HEK293 (cell line): ENCODE data around the gene GTF2H4.

ENCODE experiments used
- CTCF ChIA-PET: fragments of 350-600 bp; formaldehyde crosslinking; extraction: SDS; loops from one replicate; lab custom pipeline; 2021; ENCODE audit warnings: antibody characterized with exemption; lab: Yijun Ruan, JAX
- POLR2A ChIA-PET: fragments of 300-600 bp; formaldehyde crosslinking; extraction: SDS; loops from one replicate; lab custom pipeline; 2020; ENCODE audit warnings: antibody characterized with exemption, inconsistent platforms; lab: Yijun Ruan, JAX
- H3K27ac ChIP-seq: fragments of 200-500 bp; sonication (Bioruptor generic); 2 replicates; pipeline ENCODE4 v1.5.1; 2014; ENCODE audit warnings: low read depth, low read length, control low read depth, inconsistent platforms; ENCODE audit errors: extremely low read depth
- H3K36me3 ChIP-seq, 2 experiments: fragments of 200-500 bp in 1 of 2; sonication (Bioruptor generic) in 1 of 2; 1 replicate in 1 of 2; 2 replicates in 1 of 2; pipeline ENCODE4 v1.5.1; 2014 to 2017; ENCODE audit warnings: inconsistent platforms in 2 of 2, low read length in 2 of 2; ENCODE audit not compliant: control insufficient read depth in 2 of 2, insufficient read depth in 1 of 2
- H3K4me1 ChIP-seq: fragments of 200-500 bp; sonication (Bioruptor generic); 2 replicates; pipeline ENCODE4 v1.5.1; 2014; ENCODE audit warnings: mild to moderate bottlenecking, low read length, inconsistent platforms; ENCODE audit not compliant: control insufficient read depth, insufficient read depth
- H3K4me3 ChIP-seq: 2 replicates; pipeline ENCODE4 v1.5.1; 2011; ENCODE audit warnings: low read depth, mild to moderate bottlenecking, control low read depth, low read length, moderate library complexity
- H3K9me3 ChIP-seq: fragments of 200-500 bp; sonication (Bioruptor generic); 2 replicates; pipeline ENCODE4 v1.5.1; 2014; ENCODE audit warnings: low read depth, low read length, inconsistent platforms; ENCODE audit not compliant: control insufficient read depth, insufficient read depth
- GFI1B ChIP-seq: fragments of 450-650 bp; formaldehyde crosslinking; IDR thresholded peaks from 2 replicates; pipeline ENCODE4 v1.5.1; 2016; ENCODE audit warnings: missing biosample characterization, missing genetic modification characterization
- GLIS2 ChIP-seq: fragments of 450-650 bp; formaldehyde crosslinking; IDR thresholded peaks from 2 replicates; pipeline ENCODE4 v1.5.1; 2016; ENCODE audit warnings: missing biosample characterization, missing genetic modification characterization
- IKZF3 ChIP-seq: fragments of 450-650 bp; IDR thresholded peaks from 2 replicates; pipeline ENCODE4 v1.5.0; 2018; ENCODE audit warnings: missing biosample characterization, mild to moderate bottlenecking, missing genetic modification characterization, moderate library complexity
- KLF9 ChIP-seq: fragments of 450-650 bp; formaldehyde crosslinking; IDR thresholded peaks from 2 replicates; pipeline ENCODE4 v1.5.1; 2016; ENCODE audit warnings: missing biosample characterization, missing genetic modification characterization, low read depth
- PATZ1 ChIP-seq: fragments of 450-650 bp; formaldehyde crosslinking; IDR thresholded peaks from 2 replicates; pipeline ENCODE4 v1.5.1; 2016; ENCODE audit warnings: missing biosample characterization, missing genetic modification characterization
- PRDM2 ChIP-seq: fragments of 450-650 bp; formaldehyde crosslinking; IDR thresholded peaks from 2 replicates; pipeline ENCODE4 v1.5.1; 2016; ENCODE audit warnings: missing biosample characterization, missing genetic modification characterization, borderline replicate concordance
- REST ChIP-seq: fragments of 450-650 bp; formaldehyde crosslinking; IDR thresholded peaks from 2 replicates; pipeline ENCODE4 v1.5.1; 2016; ENCODE audit warnings: missing biosample characterization, missing genetic modification characterization
- SCRT1 ChIP-seq: fragments of 450-650 bp; formaldehyde crosslinking; IDR thresholded peaks from 2 replicates; pipeline ENCODE4 v1.5.1; 2016; ENCODE audit warnings: missing biosample characterization, missing genetic modification characterization, borderline replicate concordance
- SP7 ChIP-seq: fragments of 450-650 bp; formaldehyde crosslinking; IDR thresholded peaks from 2 replicates; pipeline ENCODE4 v1.5.1; 2016; ENCODE audit warnings: missing biosample characterization, missing genetic modification characterization
- ZBTB44 ChIP-seq: fragments of 450-650 bp; IDR thresholded peaks from 2 replicates; pipeline ENCODE4 v1.5.1; 2018; ENCODE audit warnings: missing biosample characterization, mild to moderate bottlenecking, missing genetic modification characterization
- ZBTB6 ChIP-seq: fragments of 450-650 bp; formaldehyde crosslinking; IDR thresholded peaks from 2 replicates; pipeline ENCODE4 v1.5.1; 2017; ENCODE audit warnings: missing biosample characterization, missing genetic modification characterization
- ZNF146 ChIP-seq: fragments of 450-650 bp; formaldehyde crosslinking; IDR thresholded peaks from 2 replicates; pipeline ENCODE4 v1.5.1; 2016; ENCODE audit warnings: missing biosample characterization, missing genetic modification characterization
- ZNF157 ChIP-seq: fragments of 450-650 bp; formaldehyde crosslinking; IDR thresholded peaks from 2 replicates; pipeline ENCODE4 v1.5.1; 2016; ENCODE audit warnings: missing biosample characterization, missing genetic modification characterization
- ZNF169 ChIP-seq: fragments of 450-650 bp; formaldehyde crosslinking; IDR thresholded peaks from 2 replicates; pipeline ENCODE4 v1.5.1; 2016; ENCODE audit warnings: missing biosample characterization, missing genetic modification characterization
- ZNF184 ChIP-seq: fragments of 450-650 bp; IDR thresholded peaks from 2 replicates; pipeline ENCODE4 v1.5.1; 2018; ENCODE audit warnings: missing biosample characterization, mild to moderate bottlenecking, missing genetic modification characterization
- ZNF19 ChIP-seq: fragments of 450-650 bp; formaldehyde crosslinking; IDR thresholded peaks from 2 replicates; pipeline ENCODE4; 2016; ENCODE audit warnings: missing biosample characterization, missing genetic modification characterization, low read depth
- ZNF530 ChIP-seq: fragments of 450-650 bp; formaldehyde crosslinking; IDR thresholded peaks from 2 replicates; pipeline ENCODE4 v1.5.1; 2016; ENCODE audit warnings: low read depth, missing biosample characterization, missing genetic modification characterization
- ZNF660 ChIP-seq: fragments of 450-650 bp; IDR thresholded peaks from 2 replicates; pipeline ENCODE4 v1.5.1; 2018; ENCODE audit warnings: missing biosample characterization, mild to moderate bottlenecking, missing genetic modification characterization
- ZNF692 ChIP-seq: fragments of 450-650 bp; formaldehyde crosslinking; IDR thresholded peaks from 2 replicates; pipeline ENCODE4 v1.5.1; 2016; ENCODE audit warnings: missing biosample characterization, missing genetic modification characterization
- ZNF76 ChIP-seq: fragments of 450-650 bp; formaldehyde crosslinking; IDR thresholded peaks from 2 replicates; pipeline ENCODE4; 2016; ENCODE audit warnings: low read depth, missing biosample characterization, missing genetic modification characterization, borderline replicate concordance

GTF2H4 gene

GRCh38 chr6:30883685-30884520 lies 24.1 kb upstream of the GTF2H4 start, which contains the start of gene DDR1:
Gene DDR1 (plus strand): TSS chr6:30884519. CDS start chr6:30888730, 4,211 bp downstream.
- POLR2A ChIA-PET, result interaction anchor here (0.5 to 2.9 kb wide), 21 partner anchors 12 to 742 kb away, joined by 3 to 24 read pairs (median 4); partner anchors contain the start of genes GTF2H4, IER3, MDC1 and NRM
- TF ChIP-seq ZBTB6 (tag by site-specific recombination) (peak; percentile 74), SP7 (tag by site-specific recombination) (0 out of 2 replicates have a peak, but pooled peaks have one; percentile 27), ZNF184 (no peak), ZNF146 (tag by site-specific recombination) (no peak), ZNF692 (tag by site-specific recombination) (peak; percentile 79), ZNF169 (tag by site-specific recombination) (no peak), KLF9 (peak; percentile 46), ZNF157 (tag by site-specific recombination) (no peak), ZNF530 (tag by site-specific recombination) (no peak), ZNF19 (tag by site-specific recombination) (no peak), GFI1B (tag by site-specific recombination) (no peak), ZNF660 (tag by site-specific recombination) (no peak), PATZ1 (tag by site-specific recombination) (0 out of 2 replicates have a peak, but pooled peaks have one; percentile 64), PRDM2 (no peak), GLIS2 (tag by site-specific recombination) (peak; percentile 22; the same call in 1 of the 2 replicates), IKZF3 (tag by site-specific recombination) (peak; percentile 85), SCRT1 (no peak), ZNF76 (peak; percentile 48; the same call in 1 of the 2 replicates), REST (no peak), ZBTB44 (tag by site-specific recombination) (no peak)

More at GRCh38 chr6:30883685-30884520, 24.1 kb upstream of the GTF2H4 start, which contains the start of gene DDR1:
- peaks cover 35% of the 10 kb centered on the region for H3K4me1 ChIP-seq
- H3K9me3 ChIP-seq, result no peaks in the 10 kb centered on the region
- H3K27ac ChIP-seq, result peak within 1 kb of the TSS; percentile 69
- CTCF ChIA-PET, result interaction anchor here (0.6 to 14.8 kb wide), 12 partner anchors 18 to 205 kb away, joined by 3 to 332 read pairs (median 4); partner anchors contain the start of gene VARS2
- H3K4me3 ChIP-seq, result peak within 1 kb of the TSS; percentile 47
- peaks cover 0 to 4% of the 10 kb centered on the region in 2 experiments; a peak in 1 of 3 replicates for H3K36me3 ChIP-seq
